ENCODE data around the gene TOPBP1. TPM values are rescaled to one million over a fixed set of nuclear protein-coding genes. Genes with fewer than 3 reads are reported as not detected.

The TOPBP1 gene
- total and polyA plus RNA-seq, 2 of the 8 experiments (the other 6 are each of a cell fraction or from before 2014, with no cell fraction given) = 19.7 to 35.9 TPM

- TF ChIP-seq MAFK (IDR thresholded peaks at IDR 0.05; ENCODE audit: low read depth, low read length) (no peak), JUND (IDR thresholded peaks at IDR 0.05; ENCODE audit: low read length) (no peak), ATF3 (IDR thresholded peaks at IDR 0.05; ENCODE audit: insufficient read depth, low read depth, low read length) (no peak)
Observed at GRCh38 chr3:133629146-133629545, 32.6 kb downstream of the TOPBP1 start (continued).

Measured in H1 (cell line).